GM12864 (cell line): ENCODE measurements around the gene SRSF12.
"Not testable (repeated sequence)": the region's sequence is repeated elsewhere in the genome, so short reads cannot be mapped to it uniquely, and the experiment has no call there.

Source experiments
- DNase-seq: peaks from one replicate; pipeline ENCODE4 v3.0.0-alpha.2; 2011; ENCODE audit warnings: low read depth
- H3K4me3 ChIP-seq: 2 replicates; pipeline ENCODE4 v1.5.1; 2011; ENCODE audit warnings: mild to moderate bottlenecking, low read depth, low read length, control low read depth
- TF ChIP-seq, protein P1 (sequence below): IDR thresholded peaks from 2 replicates; pipeline ENCODE4 v1.5.1; 2011; ENCODE audit warnings: low read depth, mild to moderate bottlenecking, moderate library complexity, low read length, control low read depth, inconsistent platforms; ENCODE audit errors: missing control alignments

The SRSF12 gene

DNA sequence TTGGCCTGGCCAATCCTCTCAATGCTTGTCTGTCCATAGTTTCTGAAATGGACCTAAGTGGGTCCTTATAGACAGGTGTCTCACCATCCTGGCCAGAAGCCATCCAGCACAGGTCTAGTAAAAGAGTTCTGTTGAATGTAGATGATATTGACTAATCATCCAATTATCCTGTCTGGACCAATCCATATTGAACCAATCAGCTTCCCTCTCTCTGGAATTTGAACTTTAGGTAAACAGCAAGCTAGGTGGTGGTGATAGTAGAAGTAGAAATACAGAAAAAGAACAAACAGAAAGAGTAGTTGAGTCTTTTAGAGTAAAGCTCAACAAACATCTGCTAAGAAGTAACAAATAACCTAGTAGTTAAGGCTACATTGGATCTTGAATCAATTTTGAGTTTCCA is 46.8 kb downstream of the SRSF12 start:
- H3K4me3 ChIP-seq = no peak overlapping the region
- TF ChIP-seq, protein P1, sequence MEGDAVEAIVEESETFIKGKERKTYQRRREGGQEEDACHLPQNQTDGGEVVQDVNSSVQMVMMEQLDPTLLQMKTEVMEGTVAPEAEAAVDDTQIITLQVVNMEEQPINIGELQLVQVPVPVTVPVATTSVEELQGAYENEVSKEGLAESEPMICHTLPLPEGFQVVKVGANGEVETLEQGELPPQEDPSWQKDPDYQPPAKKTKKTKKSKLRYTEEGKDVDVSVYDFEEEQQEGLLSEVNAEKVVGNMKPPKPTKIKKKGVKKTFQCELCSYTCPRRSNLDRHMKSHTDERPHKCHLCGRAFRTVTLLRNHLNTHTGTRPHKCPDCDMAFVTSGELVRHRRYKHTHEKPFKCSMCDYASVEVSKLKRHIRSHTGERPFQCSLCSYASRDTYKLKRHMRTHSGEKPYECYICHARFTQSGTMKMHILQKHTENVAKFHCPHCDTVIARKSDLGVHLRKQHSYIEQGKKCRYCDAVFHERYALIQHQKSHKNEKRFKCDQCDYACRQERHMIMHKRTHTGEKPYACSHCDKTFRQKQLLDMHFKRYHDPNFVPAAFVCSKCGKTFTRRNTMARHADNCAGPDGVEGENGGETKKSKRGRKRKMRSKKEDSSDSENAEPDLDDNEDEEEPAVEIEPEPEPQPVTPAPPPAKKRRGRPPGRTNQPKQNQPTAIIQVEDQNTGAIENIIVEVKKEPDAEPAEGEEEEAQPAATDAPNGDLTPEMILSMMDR = no peak
- no peak for DNase-seq

DNA sequence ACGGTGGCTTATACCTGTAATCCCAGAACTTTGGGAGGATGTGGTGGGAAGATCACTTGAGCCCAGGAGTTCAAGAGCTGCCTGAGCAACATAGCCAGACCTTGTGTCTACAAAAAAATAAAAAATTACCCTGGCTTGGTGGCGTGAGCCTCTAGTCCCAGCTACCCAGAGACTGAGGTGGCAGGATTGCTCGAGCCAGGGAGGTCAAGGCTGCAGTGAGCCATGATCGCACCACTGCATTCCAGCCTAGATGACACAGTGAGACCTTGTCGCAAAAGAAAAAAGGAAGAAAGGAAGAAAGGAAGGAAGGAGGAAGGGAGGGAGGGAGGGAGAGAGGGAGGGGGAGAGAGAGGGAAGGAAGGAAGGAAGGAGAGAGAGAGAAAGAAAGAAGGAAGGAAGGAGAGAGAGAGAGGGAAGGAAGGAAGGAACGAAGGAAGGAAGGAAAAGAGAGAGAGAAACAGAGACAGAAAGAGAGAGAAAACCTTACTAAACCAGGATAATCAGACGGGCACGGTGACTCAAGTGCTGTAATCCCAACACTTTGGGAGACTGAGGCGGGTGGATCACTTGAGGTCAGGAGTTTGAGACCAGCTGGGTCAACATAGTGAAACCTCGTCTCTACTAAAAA is 48.2 kb downstream of the SRSF12 start:
- TF ChIP-seq, protein P1 = no peak
- no peak for DNase-seq

GRCh38 chr6:89068695-89069094 is 49.2 kb downstream of the SRSF12 start:
- no peak overlapping the region for H3K4me3 ChIP-seq
- TF ChIP-seq, protein P1 = no peak

More for the DNA sequence above, 48.2 kb downstream of the SRSF12 start:
- no peak overlapping the region for H3K4me3 ChIP-seq

GRCh38 chr6:89067796-89068195 is 50.1 kb downstream of the SRSF12 start:
- no peak for DNase-seq
- TF ChIP-seq, protein P1 = no peak
- no peak overlapping the region for H3K4me3 ChIP-seq

More at GRCh38 chr6:89068695-89069094, 49.2 kb downstream of the SRSF12 start:
- DNase-seq = no peak

DNA sequence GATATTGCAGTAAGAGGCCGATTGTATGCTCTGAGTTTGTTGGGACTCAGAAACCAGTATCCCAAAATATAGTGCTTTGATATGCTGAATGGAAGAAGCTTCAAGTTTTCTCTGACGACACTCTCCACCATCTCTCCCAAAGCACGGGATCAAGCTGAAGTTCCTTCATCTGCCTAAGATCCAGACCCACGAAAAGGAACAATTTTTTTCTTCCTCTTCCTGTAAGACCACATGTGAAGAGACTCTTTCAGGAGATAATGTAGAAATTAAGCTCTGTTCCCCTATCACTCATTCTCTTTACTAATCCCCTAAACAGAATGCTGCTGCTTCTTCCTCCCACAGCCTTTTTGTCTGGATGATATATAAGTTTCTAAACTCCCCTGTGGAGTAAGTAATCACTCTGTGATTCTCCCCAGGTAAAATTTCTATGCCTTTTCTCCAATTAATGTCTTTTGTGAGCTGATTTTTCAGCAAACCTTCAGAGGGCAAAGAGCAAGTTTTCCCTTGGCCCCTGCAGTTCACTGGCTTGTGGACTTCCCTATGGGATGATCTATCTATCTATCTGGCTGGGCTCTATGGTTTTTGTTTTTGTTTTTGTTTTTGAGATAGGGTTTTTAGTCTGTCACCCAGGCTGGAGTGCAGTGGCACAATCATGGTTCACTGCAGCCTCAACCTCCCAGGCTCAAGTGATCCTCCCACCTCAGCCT is 50.8 kb downstream of the SRSF12 start:
- TF ChIP-seq, protein P1 = no peak
- no peak overlapping the region for H3K4me3 ChIP-seq
- no peak for DNase-seq

DNA sequence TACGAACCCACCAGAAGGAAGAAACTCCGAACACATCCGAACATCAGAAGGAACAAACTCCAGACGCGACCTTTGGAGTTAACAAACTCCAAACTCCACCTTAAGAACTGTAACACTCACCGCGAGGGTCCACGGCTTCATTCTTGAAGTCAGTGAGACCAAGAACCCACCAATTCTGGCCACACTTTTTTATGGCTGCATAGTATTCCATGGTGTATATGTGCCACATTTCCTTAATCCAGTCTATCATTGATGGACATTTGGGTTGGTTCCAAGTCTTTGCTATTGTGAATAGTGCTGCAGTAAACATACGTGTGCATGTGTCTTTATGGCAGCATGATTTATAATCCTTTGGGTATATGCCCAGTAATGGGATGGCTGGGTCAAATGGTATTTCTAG is 51.8 kb downstream of the SRSF12 start:
- H3K4me3 ChIP-seq, DNase-seq: not testable (repeated sequence)

- DNase-seq, H3K4me3 ChIP-seq: not testable (repeated sequence)
These were observed 52.9 kb downstream of the SRSF12 start for GRCh38 chr6:89064931-89065330.

DNA sequence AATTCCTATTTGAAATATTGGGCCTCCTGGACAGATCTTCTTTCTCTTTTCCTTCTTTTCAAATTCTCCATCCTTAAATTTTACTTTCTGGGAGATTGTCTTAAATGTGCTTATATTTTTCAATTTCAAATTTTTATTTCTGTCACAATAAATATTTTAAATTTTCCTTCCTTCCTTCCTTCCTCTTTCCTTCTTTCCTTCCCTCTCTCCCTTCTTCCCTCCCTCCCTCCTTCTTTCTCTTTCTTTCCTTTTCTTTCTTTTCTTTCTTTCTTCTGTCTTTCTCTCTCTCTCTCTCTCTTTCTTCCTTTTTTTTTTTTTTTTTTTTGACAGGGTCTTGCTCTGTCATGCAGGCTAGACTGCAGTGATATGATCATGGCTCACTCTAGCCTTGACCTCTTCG is 54.0 kb downstream of the SRSF12 start:
- H3K4me3 ChIP-seq = no peak overlapping the region

More for the DNA sequence above, 54.0 kb downstream of the SRSF12 start:
- TF ChIP-seq, protein P1 = no peak
- no peak for DNase-seq
